ENCODE data around the gene HNRNPK.

DNA sequence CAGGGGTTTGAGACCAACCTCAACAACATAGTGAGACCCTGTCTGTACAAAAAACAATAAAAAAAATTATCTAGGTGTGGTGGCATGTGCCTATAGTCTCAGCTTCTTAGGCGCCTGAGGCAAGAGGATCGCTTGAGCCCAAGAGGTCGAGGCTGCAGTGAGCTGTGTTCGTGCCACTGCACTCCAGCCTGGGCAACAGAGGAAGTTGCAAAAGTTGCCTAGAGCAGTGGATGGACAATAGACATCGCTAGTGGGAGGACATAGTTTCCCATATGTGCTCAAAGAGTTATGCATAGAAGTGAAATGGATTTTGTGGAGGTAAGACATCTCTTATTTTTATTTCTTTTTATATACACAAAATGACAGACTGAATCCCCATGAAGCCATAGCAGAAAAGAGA lies 19.0 kb downstream of the HNRNPK start:
- TF ChIP-seq CTCF (IDR thresholded peaks at IDR 0.05) (no peak), ATF1 (CRISPR knock-in tag; IDR thresholded peaks at IDR 0.05) (no peak), TEAD4 (CRISPR knock-in tag; IDR thresholded peaks at IDR 0.05) (no peak), FOXK1 (CRISPR knock-in tag; IDR thresholded peaks at IDR 0.05) (no peak), ATF6 (CRISPR knock-in tag; IDR thresholded peaks at IDR 0.05) (no peak), ZBTB43 (CRISPR knock-in tag; IDR thresholded peaks at IDR 0.05) (no peak)
- TF ChIP-seq, protein P1, sequence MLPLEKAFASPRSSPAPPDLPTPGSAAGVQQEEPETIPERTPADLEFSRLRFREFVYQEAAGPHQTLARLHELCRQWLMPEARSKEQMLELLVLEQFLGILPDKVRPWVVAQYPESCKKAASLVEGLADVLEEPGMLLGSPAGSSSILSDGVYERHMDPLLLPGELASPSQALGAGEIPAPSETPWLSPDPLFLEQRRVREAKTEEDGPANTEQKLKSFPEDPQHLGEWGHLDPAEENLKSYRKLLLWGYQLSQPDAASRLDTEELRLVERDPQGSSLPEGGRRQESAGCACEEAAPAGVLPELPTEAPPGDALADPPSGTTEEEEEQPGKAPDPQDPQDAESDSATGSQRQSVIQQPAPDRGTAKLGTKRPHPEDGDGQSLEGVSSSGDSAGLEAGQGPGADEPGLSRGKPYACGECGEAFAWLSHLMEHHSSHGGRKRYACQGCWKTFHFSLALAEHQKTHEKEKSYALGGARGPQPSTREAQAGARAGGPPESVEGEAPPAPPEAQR (CRISPR knock-in tag; IDR thresholded peaks at IDR 0.05), result no peak
- TF ChIP-seq, protein P2, sequence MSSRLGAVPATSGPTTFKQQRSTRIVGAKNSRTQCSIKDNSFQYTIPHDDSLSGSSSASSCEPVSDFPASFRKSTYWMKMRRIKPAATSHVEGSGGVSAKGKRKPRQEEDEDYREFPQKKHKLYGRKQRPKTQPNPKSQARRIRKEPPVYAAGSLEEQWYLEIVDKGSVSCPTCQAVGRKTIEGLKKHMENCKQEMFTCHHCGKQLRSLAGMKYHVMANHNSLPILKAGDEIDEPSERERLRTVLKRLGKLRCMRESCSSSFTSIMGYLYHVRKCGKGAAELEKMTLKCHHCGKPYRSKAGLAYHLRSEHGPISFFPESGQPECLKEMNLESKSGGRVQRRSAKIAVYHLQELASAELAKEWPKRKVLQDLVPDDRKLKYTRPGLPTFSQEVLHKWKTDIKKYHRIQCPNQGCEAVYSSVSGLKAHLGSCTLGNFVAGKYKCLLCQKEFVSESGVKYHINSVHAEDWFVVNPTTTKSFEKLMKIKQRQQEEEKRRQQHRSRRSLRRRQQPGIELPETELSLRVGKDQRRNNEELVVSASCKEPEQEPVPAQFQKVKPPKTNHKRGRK (CRISPR knock-in tag; IDR thresholded peaks at IDR 0.05; ENCODE audit: borderline replicate concordance), result no peak
